ENCODE measurements around the gene MAPK8.

The MAPK8 gene

GRCh38 chr10:48300556-48300955 lies 5.9 kb upstream of the MAPK8 start:
- TF ChIP-seq CTCF (IDR thresholded peaks at IDR 0.05; ENCODE audit: low read depth, low read length), result no peak
- no peak for DNase-seq (ENCODE audit: low read depth in 2 of 2)
- no peak overlapping the region for H3K4me3 ChIP-seq (replicated peaks in 1 of 2; ENCODE audit: low read depth in 2 of 2, low read length in 2 of 2)

GRCh38 chr10:48302515-48303476 lies 3.7 kb upstream of the MAPK8 start:
- H3K4me3 ChIP-seq (replicated peaks in 1 of 2; ENCODE audit: low read depth in 2 of 2, low read length in 2 of 2), result no peak overlapping the region
- DNase-seq (ENCODE audit: low read depth in 2 of 2), result no peak
- TF ChIP-seq CTCF (IDR thresholded peaks at IDR 0.05; ENCODE audit: low read depth, low read length), result no peak

GRCh38 chr10:48305905-48306264 lies 592 bp upstream of the MAPK8 start:
- no peak for DNase-seq (ENCODE audit: low read depth in 2 of 2)
- TF ChIP-seq CTCF (IDR thresholded peaks at IDR 0.05; ENCODE audit: low read depth, low read length), result no peak
- H3K4me3 ChIP-seq (replicated peaks in 1 of 2; ENCODE audit: low read depth in 2 of 2, low read length in 2 of 2), result peak overlapping the region; percentile 75 to 79

- no peak for TF ChIP-seq CTCF (IDR thresholded peaks at IDR 0.05; ENCODE audit: low read depth, low read length)
- peak; percentile 36 to 60 for DNase-seq (ENCODE audit: low read depth in 2 of 2)
- H3K4me3 ChIP-seq (replicated peaks in 1 of 2; ENCODE audit: low read depth in 2 of 2, low read length in 2 of 2), result peak overlapping the region; percentile 75 to 79
Observed at GRCh38 chr10:48306870-48307710, 613 bp downstream of the MAPK8 start.

- H3K4me3 ChIP-seq (replicated peaks in 1 of 2; ENCODE audit: low read depth in 2 of 2, low read length in 2 of 2), result peak overlapping the region; percentile 75 to 79
Observed at GRCh38 chr10:48307711-48308018, 1.2 kb downstream of the MAPK8 start.

GRCh38 chr10:48309711-48310226 lies 3.3 kb downstream of the MAPK8 start:
- peak; percentile 20 to 75 for DNase-seq (ENCODE audit: low read depth in 2 of 2)
- no peak overlapping the region for H3K4me3 ChIP-seq (replicated peaks in 1 of 2; ENCODE audit: low read depth in 2 of 2, low read length in 2 of 2)
- peak; percentile 15 for TF ChIP-seq CTCF (IDR thresholded peaks at IDR 0.05; ENCODE audit: low read depth, low read length)

More at GRCh38 chr10:48307711-48308018, 1.2 kb downstream of the MAPK8 start:
- TF ChIP-seq CTCF (IDR thresholded peaks at IDR 0.05; ENCODE audit: low read depth, low read length), result no peak
- no peak for DNase-seq (ENCODE audit: low read depth in 2 of 2)
